ENCODE data around the gene ATP8A1.
"Not testable (repeated sequence)": the region's sequence is repeated elsewhere in the genome, so short reads cannot be mapped to it uniquely, and the experiment has no call there.

Gene ATP8A1

GRCh38 chr4:42478946-42479345, 178.0 kb downstream of the ATP8A1 start:
- DNase-seq (ENCODE audit: insufficient read length, low spot score) = no peak
- peak; percentile 49 for FAIRE-seq

DNA sequence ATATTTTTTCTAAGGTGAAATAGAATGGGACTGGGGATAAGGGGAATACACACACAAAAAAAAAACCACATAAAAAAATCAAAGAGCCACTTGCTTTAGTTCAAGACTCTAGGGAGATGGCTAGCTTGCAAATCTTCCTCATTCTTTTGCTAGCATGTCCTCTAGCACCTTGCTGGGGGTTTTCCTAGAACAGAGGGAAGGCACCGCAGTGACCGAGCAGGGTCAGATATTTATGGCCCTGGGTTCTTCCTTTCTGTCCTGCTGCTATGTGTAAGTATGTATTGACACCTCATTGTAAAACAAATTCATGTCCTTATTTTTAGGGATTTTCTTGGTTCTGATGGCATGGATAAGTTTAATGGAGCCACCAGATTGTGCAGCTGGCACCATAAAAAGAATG, 178.4 kb downstream of the ATP8A1 start:
- FAIRE-seq = no peak

DNA sequence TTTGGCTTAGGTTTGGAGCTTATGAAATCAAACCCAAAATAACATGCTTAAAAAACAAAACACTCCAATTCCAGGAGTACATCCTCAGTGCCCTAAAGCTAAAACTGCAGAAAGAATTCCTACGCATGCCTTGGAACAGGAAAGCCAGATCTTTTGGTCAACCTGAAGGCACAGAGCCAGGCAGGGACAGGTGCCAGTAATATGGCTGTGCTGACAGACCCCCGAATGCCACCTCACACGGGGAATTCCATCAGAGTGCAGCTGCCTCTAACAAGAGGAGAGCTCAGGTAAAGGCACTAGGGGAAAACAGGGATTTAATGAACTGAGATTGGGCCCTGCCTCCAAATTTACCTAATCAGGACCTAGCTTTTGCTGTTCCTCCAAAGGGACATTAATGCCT, 182.5 kb downstream of the ATP8A1 start:
- no peak for DNase-seq (ENCODE audit: insufficient read length, low spot score)
- FAIRE-seq = no peak

More for the DNA sequence above, 178.4 kb downstream of the ATP8A1 start:
- DNase-seq (ENCODE audit: insufficient read length, low spot score) = no peak

GRCh38 chr4:42473071-42473684, 183.7 kb downstream of the ATP8A1 start:
- DNase-seq (ENCODE audit: insufficient read length, low spot score) (no peak), FAIRE-seq (no peak)

DNA sequence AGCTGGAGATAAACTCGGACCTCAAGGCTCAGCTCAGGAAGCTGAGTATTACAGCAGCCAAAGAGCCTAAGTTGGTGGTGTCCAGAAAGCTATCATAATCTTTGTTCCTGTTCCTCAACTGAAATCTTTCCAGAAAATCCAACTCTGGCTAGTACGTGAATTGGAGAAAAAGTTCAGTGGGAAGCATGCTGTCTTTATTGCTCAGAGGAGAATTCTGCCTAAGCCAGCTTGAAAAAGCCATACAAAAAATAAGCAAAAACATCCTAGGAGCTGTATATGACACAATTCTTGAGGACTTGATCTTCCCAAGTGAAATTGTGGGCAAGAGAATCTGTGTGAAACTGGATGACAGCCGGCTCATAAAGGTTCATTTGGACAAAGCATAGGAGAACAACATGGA, 185.0 kb downstream of the ATP8A1 start:
- no peak for DNase-seq (ENCODE audit: insufficient read length, low spot score)
- FAIRE-seq = no peak

- no peak for FAIRE-seq
Observed at GRCh38 chr4:42470023-42470422, 186.9 kb downstream of the ATP8A1 start.

DNA sequence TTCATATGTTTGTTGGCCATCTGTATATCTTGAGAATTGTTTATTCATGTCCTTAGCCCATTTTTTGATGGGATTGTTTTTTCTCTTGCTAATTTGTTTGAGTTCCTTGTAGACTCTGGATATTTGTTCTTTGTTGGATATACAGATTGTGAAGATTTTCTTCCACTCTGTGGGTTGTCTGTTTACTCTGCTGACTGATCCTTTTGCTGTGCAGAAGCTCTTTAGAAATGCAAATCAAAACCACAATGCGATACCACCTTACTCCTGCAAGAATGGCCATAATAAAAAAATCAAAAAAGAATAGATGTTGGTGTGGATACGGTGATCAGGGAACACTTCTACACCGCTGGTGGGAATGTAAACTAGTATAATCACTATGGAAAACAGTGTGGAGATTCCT, 189.1 kb downstream of the ATP8A1 start:
- not testable (repeated sequence) for FAIRE-seq; DNase-seq (ENCODE audit: insufficient read length, low spot score)

More at GRCh38 chr4:42470023-42470422, 186.9 kb downstream of the ATP8A1 start:
- no peak for DNase-seq (ENCODE audit: insufficient read length, low spot score)

DNA sequence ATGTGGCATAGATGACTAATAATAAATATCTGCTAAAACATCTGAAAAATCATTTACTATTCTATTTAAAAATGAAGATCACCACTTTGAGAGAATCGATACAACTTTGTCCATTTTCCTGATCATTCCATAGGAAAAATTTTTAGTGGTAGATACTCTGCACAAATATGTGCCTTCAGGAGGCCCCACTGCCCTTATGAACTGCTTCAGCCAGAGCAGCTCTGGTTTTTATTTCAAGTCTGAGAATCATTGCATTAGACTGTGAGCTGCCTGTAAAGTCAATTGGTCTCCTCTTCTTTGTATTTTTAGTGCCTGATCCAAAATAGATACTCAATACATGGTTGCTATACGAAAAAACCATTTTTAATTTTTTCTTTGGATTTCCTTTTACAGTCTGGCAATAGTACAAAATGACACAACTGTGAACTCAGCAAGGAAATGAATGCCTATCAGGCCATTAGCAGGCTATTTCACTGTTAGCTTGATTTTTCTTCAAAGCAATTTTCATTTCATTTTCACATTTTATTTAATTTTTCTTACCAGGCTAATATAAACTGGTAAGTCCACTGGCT, 190.5 kb downstream of the ATP8A1 start:
- no peak for DNase-seq (ENCODE audit: insufficient read length, low spot score)
- no peak for FAIRE-seq

GRCh38 chr4:42464550-42465094, 192.3 kb downstream of the ATP8A1 start:
- DNase-seq (ENCODE audit: insufficient read length, low spot score) (no peak), FAIRE-seq (no peak)

DNA sequence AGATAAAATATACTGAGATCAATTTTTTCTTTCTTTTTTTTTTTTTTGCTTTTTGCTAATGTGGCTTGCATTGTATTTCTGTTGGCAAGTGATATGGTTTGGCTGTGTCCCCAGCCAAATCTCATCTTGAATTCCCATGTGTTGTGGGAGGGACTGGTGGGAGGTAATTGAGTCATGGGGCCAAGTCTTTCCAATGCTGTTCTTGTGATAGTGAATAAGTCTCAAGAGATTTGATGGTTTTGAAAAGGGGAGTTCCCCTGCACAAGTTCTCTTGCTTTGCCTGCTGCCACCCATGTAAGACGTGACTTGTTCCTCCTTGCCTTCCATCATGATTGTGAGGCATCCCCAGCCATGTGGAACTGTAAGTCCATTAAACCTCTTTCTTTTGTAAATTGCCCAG, 195.7 kb downstream of the ATP8A1 start:
- not testable (repeated sequence) for DNase-seq (ENCODE audit: insufficient read length, low spot score); FAIRE-seq

DNA sequence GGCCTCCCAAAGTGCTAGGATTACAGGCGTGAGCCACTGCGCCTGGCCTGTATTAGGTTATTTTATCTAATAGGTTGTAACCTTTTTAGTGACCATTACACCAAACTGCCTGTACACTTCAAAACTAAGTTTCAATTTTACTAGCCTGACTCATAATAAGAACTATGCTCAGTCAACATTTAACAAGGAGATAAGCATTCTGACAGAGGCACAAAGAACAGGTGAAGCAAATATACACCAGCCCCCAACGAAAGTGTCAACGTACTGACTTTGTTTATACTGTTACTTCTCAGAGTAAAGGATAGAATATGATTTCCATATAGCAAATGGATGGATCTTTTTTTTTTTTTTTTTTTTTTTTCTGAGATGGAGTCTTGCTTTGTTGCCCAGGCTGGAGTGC, 196.9 kb downstream of the ATP8A1 start:
- DNase-seq (ENCODE audit: insufficient read length, low spot score) (no peak), FAIRE-seq (peak; percentile 65)

GRCh38 chr4:42458657-42459056, 198.2 kb downstream of the ATP8A1 start:
- FAIRE-seq = no peak
- DNase-seq (ENCODE audit: insufficient read length, low spot score) = no peak

DNA sequence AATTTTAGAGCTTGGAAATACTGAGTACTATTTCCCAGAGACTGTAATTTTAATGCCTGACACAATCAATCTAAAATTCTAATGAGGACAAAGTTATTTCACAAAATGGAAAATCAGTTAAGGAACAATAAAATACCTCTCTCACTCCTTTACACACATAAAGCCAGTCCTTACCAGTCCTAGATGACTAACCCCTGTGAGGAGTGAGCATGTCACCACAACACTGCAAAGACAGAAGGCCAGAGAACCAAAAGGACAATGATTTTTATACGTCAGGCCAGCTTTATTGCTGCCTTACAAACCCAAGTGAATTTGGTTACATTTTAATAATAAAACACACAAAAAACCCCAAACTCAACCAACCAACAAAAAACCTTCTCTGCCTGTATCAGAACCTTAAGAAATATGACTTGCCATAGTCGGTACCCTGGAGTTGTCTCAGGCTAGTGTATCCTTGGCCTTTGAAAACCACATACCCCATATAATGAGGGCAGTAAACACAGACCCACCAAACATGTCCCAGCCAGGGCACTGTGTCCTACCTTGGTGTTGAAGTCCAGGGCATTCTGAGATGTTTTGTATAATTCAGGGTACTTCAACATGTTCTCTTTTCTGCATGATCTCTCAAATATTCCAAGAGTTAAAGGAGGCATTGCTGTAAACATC, 202.0 kb downstream of the ATP8A1 start:
- FAIRE-seq = peak; percentile 8
- no peak for DNase-seq (ENCODE audit: insufficient read length, low spot score)

DNA sequence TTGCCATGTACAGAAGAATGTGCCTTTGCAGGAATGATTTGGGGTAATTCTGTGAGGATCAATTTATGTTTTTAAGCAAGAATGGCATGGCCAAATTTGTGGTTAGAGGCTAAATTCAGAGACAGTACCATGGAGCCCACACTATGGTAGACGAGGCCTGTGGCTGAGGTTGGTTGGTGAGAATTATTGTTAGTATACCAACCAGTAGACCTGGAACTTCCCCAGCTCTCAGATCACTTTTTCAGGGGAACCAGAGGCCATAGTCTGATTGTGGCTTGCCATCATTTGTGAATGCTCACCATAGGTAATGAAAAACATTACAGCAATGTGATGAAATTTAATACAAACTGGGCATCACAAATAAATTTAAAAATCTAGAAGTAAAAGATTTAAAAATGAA, 203.3 kb downstream of the ATP8A1 start:
- FAIRE-seq (no peak), DNase-seq (ENCODE audit: insufficient read length, low spot score) (no peak)

- DNase-seq (ENCODE audit: insufficient read length, low spot score) = no peak
- no peak for FAIRE-seq
Observed at GRCh38 chr4:42452823-42453222, 204.1 kb downstream of the ATP8A1 start.

GRCh38 chr4:42446823-42447222, 210.1 kb downstream of the ATP8A1 start:
- DNase-seq (ENCODE audit: insufficient read length, low spot score) = no peak
- FAIRE-seq = no peak

DNA sequence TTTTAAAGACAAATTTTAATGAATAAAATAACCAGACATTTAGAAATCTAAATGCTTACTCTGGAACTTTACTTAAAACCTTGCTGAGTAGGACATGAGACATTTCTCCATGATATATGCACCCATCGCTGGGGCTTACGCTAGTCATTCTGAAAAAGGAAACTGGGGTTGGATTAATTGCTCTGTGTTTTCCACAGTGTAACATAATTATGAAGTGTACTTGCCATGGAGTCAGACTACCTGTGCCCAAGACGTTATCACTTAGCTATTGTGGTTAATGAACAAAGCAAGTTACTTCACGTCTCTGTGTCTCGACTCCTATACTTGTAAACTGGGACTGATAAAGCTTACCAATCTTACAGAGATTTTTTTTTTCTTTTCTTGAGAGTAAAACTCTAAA, 211.9 kb downstream of the ATP8A1 start:
- no peak for FAIRE-seq
- no peak for DNase-seq (ENCODE audit: insufficient read length, low spot score)

GRCh38 chr4:42442601-42443000, 214.3 kb downstream of the ATP8A1 start:
- FAIRE-seq = no peak
- no peak for DNase-seq (ENCODE audit: insufficient read length, low spot score)

GRCh38 chr4:42440083-42440482, 216.8 kb downstream of the ATP8A1 start:
- DNase-seq (ENCODE audit: insufficient read length, low spot score) = no peak
- no peak for FAIRE-seq

DNA sequence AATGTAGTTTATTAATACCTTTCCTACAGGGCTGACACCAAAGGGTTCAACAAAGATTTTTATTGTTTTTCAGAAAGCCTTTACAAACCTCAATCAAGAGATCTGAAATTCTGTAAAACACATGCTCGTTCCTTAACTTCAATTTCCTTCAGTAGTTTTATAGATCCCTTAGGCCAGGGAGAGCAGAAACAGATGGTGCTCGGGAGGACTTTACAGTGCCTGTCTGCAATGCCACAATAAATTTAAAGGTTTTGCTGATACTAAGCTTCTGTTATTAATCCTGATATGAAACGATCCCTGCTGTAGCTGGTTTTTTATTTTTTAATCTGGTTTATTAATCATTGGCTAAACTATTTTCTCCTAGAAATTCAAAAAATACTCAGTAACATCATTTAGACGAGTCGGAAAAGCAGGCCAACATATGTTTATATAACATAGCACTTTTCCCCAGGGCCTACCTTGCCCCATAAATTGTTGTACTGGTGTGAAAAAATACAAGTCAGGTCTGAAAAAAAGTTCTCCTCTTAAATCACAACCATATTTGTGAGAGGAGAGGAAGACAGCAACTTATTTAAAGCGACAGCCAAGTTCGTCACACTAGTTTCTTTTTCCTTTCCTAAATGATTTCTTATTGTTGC, 219.9 kb downstream of the ATP8A1 start:
- no peak for FAIRE-seq

DNA sequence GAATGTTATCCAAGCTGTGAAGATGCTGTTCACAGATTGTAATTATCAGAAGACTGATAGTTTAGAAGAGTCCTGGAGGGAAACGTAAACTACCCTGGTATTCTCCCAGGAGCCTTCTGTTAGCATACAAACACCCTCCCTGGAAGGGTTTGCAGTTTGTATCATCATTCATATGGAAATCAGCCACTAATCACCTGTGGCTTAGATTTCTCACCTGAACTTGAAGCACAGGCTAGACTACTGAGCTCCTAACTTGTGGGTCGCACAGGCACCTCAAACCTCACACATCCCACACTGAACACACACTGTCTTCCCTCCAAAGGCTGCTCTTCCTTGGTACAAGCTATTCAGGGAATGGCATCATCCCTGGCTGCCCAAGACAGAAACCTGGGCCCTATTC, 228.9 kb downstream of the ATP8A1 start:
- FAIRE-seq = no peak
- no peak for DNase-seq (ENCODE audit: insufficient read length, low spot score)

More for the DNA sequence above, 219.9 kb downstream of the ATP8A1 start:
- no peak for DNase-seq (ENCODE audit: insufficient read length, low spot score)

Data from GM19239 (cell line).